ENCODE data around the gene PPM1N.
"Not testable (repeated sequence)": the region's sequence is repeated elsewhere in the genome, so short reads cannot be mapped to it uniquely, and the experiment has no call there.

The PPM1N gene

GRCh38 chr19:45507872-45508416 lies 9.7 kb downstream of the PPM1N start:
- no peak for DNase-seq (ENCODE audit: low spot score)

- DNase-seq (ENCODE audit: low spot score): peak; percentile 38
These were observed 10.2 kb downstream of the PPM1N start for GRCh38 chr19:45508417-45508860.

GRCh38 chr19:45508861-45509691 lies 10.8 kb downstream of the PPM1N start:
- DNase-seq (ENCODE audit: low spot score): no peak

- no peak for DNase-seq (ENCODE audit: low spot score)
These were observed 11.4 kb downstream of the PPM1N start for GRCh38 chr19:45509692-45510015.

GRCh38 chr19:45510352-45510751 lies 12.1 kb downstream of the PPM1N start:
- not testable (repeated sequence) for DNase-seq (ENCODE audit: low spot score)

- DNase-seq (ENCODE audit: low spot score): no peak
These were observed 12.8 kb downstream of the PPM1N start for GRCh38 chr19:45511074-45511473.

GRCh38 chr19:45512881-45513483 lies 14.7 kb downstream of the PPM1N start:
- no peak for DNase-seq (ENCODE audit: low spot score)

GRCh38 chr19:45514376-45515051 lies 16.3 kb downstream of the PPM1N start:
- DNase-seq (ENCODE audit: low spot score): no peak

- no peak for DNase-seq (ENCODE audit: low spot score)
These were observed 16.9 kb downstream of the PPM1N start for GRCh38 chr19:45515081-45515624.

- no peak for DNase-seq (ENCODE audit: low spot score)
These were observed 17.7 kb downstream of the PPM1N start for GRCh38 chr19:45515807-45516401.

- no peak for DNase-seq (ENCODE audit: low spot score)
These were observed 19.0 kb downstream of the PPM1N start for GRCh38 chr19:45517238-45517637.

GRCh38 chr19:45517641-45518468 lies 19.6 kb downstream of the PPM1N start:
- DNase-seq (ENCODE audit: low spot score): no peak

- no peak for DNase-seq (ENCODE audit: low spot score)
These were observed 20.2 kb downstream of the PPM1N start for GRCh38 chr19:45518469-45518826.

- no peak for DNase-seq (ENCODE audit: low spot score)
These were observed 24.0 kb downstream of the PPM1N start for GRCh38 chr19:45522010-45522941.

GRCh38 chr19:45523642-45524256 lies 25.5 kb downstream of the PPM1N start:
- DNase-seq (ENCODE audit: low spot score): peak; percentile 87

- DNase-seq (ENCODE audit: low spot score): no peak
These were observed 26.4 kb downstream of the PPM1N start for GRCh38 chr19:45524575-45525129.

GRCh38 chr19:45526143-45526542 lies 27.9 kb downstream of the PPM1N start:
- peak; percentile 76 for DNase-seq (ENCODE audit: low spot score)

GRCh38 chr19:45526971-45527370 lies 28.7 kb downstream of the PPM1N start:
- no peak for DNase-seq (ENCODE audit: low spot score)

GRCh38 chr19:45527731-45528130 lies 29.5 kb downstream of the PPM1N start:
- DNase-seq (ENCODE audit: low spot score): no peak
